Epithelial cell of esophagus (primary cell): ENCODE data around the gene ERC2.

Experiments
- DNase-seq: peaks from one replicate; pipeline ENCODE4 v3.0.0; 2010; ENCODE audit warnings: low read depth
- H3K4me3 ChIP-seq: 2 replicates; pipeline ENCODE4 v1.5.1; 2011; ENCODE audit warnings: mild to moderate bottlenecking, low read length, control low read depth
- CTCF ChIP-seq: IDR thresholded peaks from 2 replicates; pipeline ENCODE4 v1.5.1; 2011; ENCODE audit warnings: low read depth, mild to moderate bottlenecking, low read length, control low read depth, inconsistent platforms; ENCODE audit not compliant: insufficient read depth; ENCODE audit errors: missing control alignments

The ERC2 gene

GRCh38 chr3:56413911-56414310 is 54.4 kb downstream of the ERC2 start:
- peak; percentile 7 for DNase-seq
- TF ChIP-seq CTCF = no peak
- no peak overlapping the region for H3K4me3 ChIP-seq

- no peak for TF ChIP-seq CTCF
- DNase-seq = no peak
- H3K4me3 ChIP-seq = no peak overlapping the region
Observed at GRCh38 chr3:56411166-56411565, 57.1 kb downstream of the ERC2 start.

- no peak for DNase-seq
- TF ChIP-seq CTCF = no peak
- H3K4me3 ChIP-seq = no peak overlapping the region
Observed at GRCh38 chr3:56410576-56410975, 57.7 kb downstream of the ERC2 start.

- no peak for DNase-seq
- no peak for TF ChIP-seq CTCF
- no peak overlapping the region for H3K4me3 ChIP-seq
Observed at GRCh38 chr3:56409790-56410189, 58.5 kb downstream of the ERC2 start.

- TF ChIP-seq CTCF = no peak
- DNase-seq = no peak
- H3K4me3 ChIP-seq = no peak overlapping the region
Observed at GRCh38 chr3:56408761-56409196, 59.5 kb downstream of the ERC2 start.

- no peak for TF ChIP-seq CTCF
- H3K4me3 ChIP-seq = no peak overlapping the region
- no peak for DNase-seq
Observed at GRCh38 chr3:56406826-56407515, 61.3 kb downstream of the ERC2 start.

GRCh38 chr3:56404884-56405283 is 63.4 kb downstream of the ERC2 start:
- TF ChIP-seq CTCF = no peak
- H3K4me3 ChIP-seq = no peak overlapping the region
- no peak for DNase-seq
